Hepatocyte (in vitro differentiated cells): Measurements from ENCODE around the gene RBP4. TPM values are rescaled to one million over a fixed set of nuclear protein-coding genes. Genes with fewer than 3 reads are reported as not detected.

Experiments
- DNase-seq: peaks from one replicate; pipeline ENCODE4 v3.0.0-alpha.2; 2016; ENCODE audit warnings: low spot score
- H2AFZ ChIP-seq: fragments of 200-600 bp; sonication (generic); 2 replicates; pipeline ENCODE4 v1.6.0; 2016; ENCODE audit warnings: antibody characterized with exemption, mild to moderate bottlenecking
- H3K27ac ChIP-seq: fragments of 200-600 bp; sonication (generic); 2 replicates; pipeline ENCODE4 v1.5.1; 2016; ENCODE audit warnings: mild to moderate bottlenecking
- H3K27me3 ChIP-seq: fragments of 200-600 bp; sonication (generic); 2 replicates; pipeline ENCODE4 v1.6.1; 2016
- H3K36me3 ChIP-seq: fragments of 200-600 bp; sonication (generic); replicated peaks from 2 replicates; pipeline ENCODE4 v1.5.1; 2016; ENCODE audit warnings: low read depth; ENCODE audit not compliant: insufficient read depth
- H3K4me1 ChIP-seq: fragments of 200-600 bp; sonication (generic); 2 replicates; pipeline ENCODE4 v1.5.1; 2016; ENCODE audit warnings: mild to moderate bottlenecking, moderate library complexity; ENCODE audit not compliant: insufficient read depth
- H3K4me2 ChIP-seq: fragments of 200-600 bp; sonication (generic); 2 replicates; pipeline ENCODE4 v1.6.0; 2016
- H3K4me3 ChIP-seq: fragments of 200-600 bp; sonication (generic); 2 replicates; pipeline ENCODE4 v1.5.1; 2016; ENCODE audit warnings: mild to moderate bottlenecking
- H3K79me2 ChIP-seq: fragments of 200-600 bp; sonication (generic); 2 replicates; pipeline ENCODE4 v1.6.0; 2017; ENCODE audit warnings: mild to moderate bottlenecking
- H3K9me2 ChIP-seq: fragments of 200-600 bp; sonication (generic); replicated peaks from 2 replicates; pipeline ENCODE4 v1.6.0; 2017; ENCODE audit warnings: mild to moderate bottlenecking; ENCODE audit not compliant: insufficient read depth
- H3K9me3 ChIP-seq: fragments of 200-600 bp; sonication (generic); 2 replicates; pipeline ENCODE4 v1.5.1; 2016; ENCODE audit warnings: low read depth, mild to moderate bottlenecking
- H4K20me1 ChIP-seq: fragments of 200-600 bp; sonication (generic); 2 replicates; pipeline ENCODE4 v1.6.0; 2016; ENCODE audit warnings: mild to moderate bottlenecking; ENCODE audit not compliant: insufficient read depth, poor library complexity, severe bottlenecking
- EZH2 ChIP-seq: fragments of 200-600 bp; sonication (generic); IDR thresholded peaks from 2 replicates; pipeline ENCODE4 v1.6.1; 2016; ENCODE audit warnings: antibody characterized with exemption, mild to moderate bottlenecking, borderline replicate concordance
- EZH2phosphoT487 ChIP-seq: fragments of 200-600 bp; sonication (generic); IDR thresholded peaks from one replicate; pipeline ENCODE4 v1.6.1; 2018; ENCODE audit warnings: antibody characterized with exemption, mild to moderate bottlenecking, low read depth, moderate library complexity; ENCODE audit not compliant: unreplicated experiment, severe bottlenecking
- WGBS: methylation state at CpG from one replicate; pipeline ENCODE4 v1.1.6; 2016; ENCODE audit warnings: low lambda C conversion rate; ENCODE audit errors: missing lambda C conversion rate; 5-methylcytosine and 5-hydroxymethylcytosine counted together
- polyA plus RNA-seq: library from polyadenylated mRNA; unstranded; fragments of >200 nt; fragmentation: Nextera tagmentation; extraction: Ambion mirVana; gene quantifications from 2 replicates; pipeline ENCODE4 v1.2.1, GENCODE V29; 2016
- total RNA-seq: library from RNA; depleted of rRNA; stranded (reverse); fragments of >200 nt; gene quantifications from 2 replicates; pipeline ENCODE4 v1.2.3, GENCODE V29; 2014
- TF ChIP-seq, protein P1 (sequence below): fragments of 200-600 bp; sonication (generic); IDR thresholded peaks from 2 replicates; pipeline ENCODE4 v1.5.1; 2016; ENCODE audit warnings: antibody characterized with exemption, mild to moderate bottlenecking; ENCODE audit not compliant: poor library complexity

RBP4 gene
- total and polyA plus RNA-seq, 2 experiments from 2014 or later, result 494 to 997 TPM

GRCh38 chr10:93629647-93630305 lies 28.7 kb upstream of the RBP4 start:
- H3K4me2 ChIP-seq, result no peak overlapping the region
- H2AFZ ChIP-seq, result no peak overlapping the region
- TF ChIP-seq, protein P1, sequence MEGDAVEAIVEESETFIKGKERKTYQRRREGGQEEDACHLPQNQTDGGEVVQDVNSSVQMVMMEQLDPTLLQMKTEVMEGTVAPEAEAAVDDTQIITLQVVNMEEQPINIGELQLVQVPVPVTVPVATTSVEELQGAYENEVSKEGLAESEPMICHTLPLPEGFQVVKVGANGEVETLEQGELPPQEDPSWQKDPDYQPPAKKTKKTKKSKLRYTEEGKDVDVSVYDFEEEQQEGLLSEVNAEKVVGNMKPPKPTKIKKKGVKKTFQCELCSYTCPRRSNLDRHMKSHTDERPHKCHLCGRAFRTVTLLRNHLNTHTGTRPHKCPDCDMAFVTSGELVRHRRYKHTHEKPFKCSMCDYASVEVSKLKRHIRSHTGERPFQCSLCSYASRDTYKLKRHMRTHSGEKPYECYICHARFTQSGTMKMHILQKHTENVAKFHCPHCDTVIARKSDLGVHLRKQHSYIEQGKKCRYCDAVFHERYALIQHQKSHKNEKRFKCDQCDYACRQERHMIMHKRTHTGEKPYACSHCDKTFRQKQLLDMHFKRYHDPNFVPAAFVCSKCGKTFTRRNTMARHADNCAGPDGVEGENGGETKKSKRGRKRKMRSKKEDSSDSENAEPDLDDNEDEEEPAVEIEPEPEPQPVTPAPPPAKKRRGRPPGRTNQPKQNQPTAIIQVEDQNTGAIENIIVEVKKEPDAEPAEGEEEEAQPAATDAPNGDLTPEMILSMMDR, result no peak
- TF ChIP-seq EZH2, result no peak
- no peak for TF ChIP-seq EZH2phosphoT487
- no peaks in the 10 kb centered on the region for H3K4me1 ChIP-seq
- no peaks in the 10 kb centered on the region for H4K20me1 ChIP-seq
- no peak for DNase-seq
- 69% methylated on average over 7 of the region's 7 CpGs for WGBS
- no peaks in the 10 kb centered on the region for H3K9me3 ChIP-seq
- no peak overlapping the region for H3K4me3 ChIP-seq
- no peaks in the 10 kb centered on the region for H3K27me3 ChIP-seq
- no peaks in the 10 kb centered on the region for H3K79me2 ChIP-seq
- H3K9me2 ChIP-seq, result no peaks in the 10 kb centered on the region
- no peaks in the 10 kb centered on the region for H3K36me3 ChIP-seq
- no peak overlapping the region for H3K27ac ChIP-seq

DNA sequence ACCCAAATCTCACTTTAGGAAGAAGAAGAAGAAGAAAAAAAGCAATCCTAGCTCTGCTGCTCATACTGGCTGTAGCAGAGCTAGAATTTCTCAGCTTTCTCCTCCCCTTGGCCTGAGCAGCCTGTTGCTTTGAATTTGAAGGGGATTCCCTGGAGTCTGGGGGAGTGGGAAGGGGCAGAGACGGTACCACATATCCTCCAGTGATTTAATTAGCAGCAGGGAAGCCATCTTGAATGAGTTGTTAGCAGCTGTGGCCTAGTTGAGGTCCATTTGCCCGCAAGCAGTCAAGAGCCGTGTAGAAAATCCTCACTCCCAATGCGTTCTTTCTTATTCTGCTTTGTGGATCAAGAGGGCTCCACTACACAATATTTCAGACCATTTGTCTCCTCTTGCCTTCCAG lies 27.8 kb upstream of the RBP4 start:
- Histone ChIP-seq H3K4me1 (no peaks in the 10 kb centered on the region), H3K27ac (no peak overlapping the region), H3K36me3 (no peaks in the 10 kb centered on the region), H3K4me2 (no peak overlapping the region), H2AFZ (no peak overlapping the region), H3K9me2 (no peaks in the 10 kb centered on the region), H3K27me3 (no peaks in the 10 kb centered on the region), H4K20me1 (no peaks in the 10 kb centered on the region), H3K79me2 (no peaks in the 10 kb centered on the region), H3K9me3 (no peaks in the 10 kb centered on the region), H3K4me3 (no peak overlapping the region)
- no peak for TF ChIP-seq EZH2
- 86% methylated on average over 4 of the region's 4 CpGs for WGBS
- no peak for DNase-seq

- H3K4me2 ChIP-seq, result no peak overlapping the region
- no peaks in the 10 kb centered on the region for H3K36me3 ChIP-seq
- H3K27ac ChIP-seq, result no peak overlapping the region
- no peaks in the 10 kb centered on the region for H3K9me2 ChIP-seq
- no peaks in the 10 kb centered on the region for H3K27me3 ChIP-seq
- no peak overlapping the region for H3K4me3 ChIP-seq
- no peaks in the 10 kb centered on the region for H3K4me1 ChIP-seq
- H3K79me2 ChIP-seq, result no peaks in the 10 kb centered on the region
- WGBS, result 88% methylated on average over 1 of the region's 1 CpG
- TF ChIP-seq EZH2 (no peak), EZH2phosphoT487 (no peak)
- TF ChIP-seq, protein P1, result no peak
- no peaks in the 10 kb centered on the region for H3K9me3 ChIP-seq
- DNase-seq, result no peak
- no peak overlapping the region for H2AFZ ChIP-seq
- no peaks in the 10 kb centered on the region for H4K20me1 ChIP-seq
These were observed 21.9 kb upstream of the RBP4 start for GRCh38 chr10:93622942-93623341.

DNA sequence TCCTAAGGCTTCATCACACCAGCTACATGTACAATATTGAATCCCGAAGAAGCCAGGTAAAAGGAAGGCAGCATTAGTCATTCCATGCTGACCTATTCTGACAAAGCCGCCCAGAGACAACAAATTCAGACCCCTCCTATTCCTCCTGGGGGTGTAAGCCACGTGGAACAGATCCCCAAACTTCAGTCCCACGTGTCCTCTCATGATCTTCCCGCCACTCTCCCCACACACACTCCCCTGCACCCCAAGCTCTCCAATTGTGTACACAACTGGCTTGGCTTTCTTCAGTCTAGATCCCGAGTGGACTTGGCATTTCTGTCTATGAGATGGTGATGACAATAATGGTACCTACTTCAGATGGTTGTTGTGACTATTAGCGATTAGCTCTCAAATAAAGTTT lies 19.9 kb upstream of the RBP4 start:
- Histone ChIP-seq H3K27me3 (no peaks in the 10 kb centered on the region), H3K27ac (no peak overlapping the region), H3K9me2 (no peaks in the 10 kb centered on the region), H2AFZ (no peak overlapping the region), H3K4me2 (no peak overlapping the region), H4K20me1 (no peaks in the 10 kb centered on the region), H3K4me3 (no peak overlapping the region), H3K79me2 (no peaks in the 10 kb centered on the region), H3K9me3 (no peaks in the 10 kb centered on the region), H3K4me1 (no peaks in the 10 kb centered on the region), H3K36me3 (no peaks in the 10 kb centered on the region)
- TF ChIP-seq EZH2phosphoT487 (no peak), EZH2 (no peak)
- TF ChIP-seq, protein P1, result no peak
- WGBS, result 82% methylated on average over 7 of the region's 7 CpGs
- DNase-seq, result no peak
